AG08395 (cell line): ENCODE measurements around the gene AKAP13.
"Not testable (repeated sequence)": the region's sequence is repeated elsewhere in the genome, so short reads cannot be mapped to it uniquely, and the experiment has no call there.

Experiments used
- DNase-seq: peaks from one replicate; pipeline ENCODE4 v3.0.0; 2012; ENCODE audit warnings: mixed read lengths, low spot score

The AKAP13 gene

GRCh38 chr15:85350395-85350794 lies 30.0 kb upstream of the AKAP13 start:
- no peak for DNase-seq

- DNase-seq: not testable (repeated sequence)
These were observed 28.9 kb upstream of the AKAP13 start for GRCh38 chr15:85351501-85351900.

- no peak for DNase-seq
These were observed 28.4 kb upstream of the AKAP13 start for GRCh38 chr15:85351965-85352364.

- no peak for DNase-seq
These were observed 26.9 kb upstream of the AKAP13 start for GRCh38 chr15:85353516-85353915.

- peak; percentile 55 for DNase-seq
These were observed 25.9 kb upstream of the AKAP13 start for GRCh38 chr15:85354461-85354860.

GRCh38 chr15:85354948-85355347 lies 25.5 kb upstream of the AKAP13 start:
- no peak for DNase-seq

GRCh38 chr15:85356276-85356675 lies 24.1 kb upstream of the AKAP13 start:
- no peak for DNase-seq

- no peak for DNase-seq
These were observed 19.1 kb upstream of the AKAP13 start for GRCh38 chr15:85361323-85361722.

GRCh38 chr15:85362436-85363081 lies 17.8 kb upstream of the AKAP13 start:
- no peak for DNase-seq

GRCh38 chr15:85365980-85366379 lies 14.4 kb upstream of the AKAP13 start:
- no peak for DNase-seq

- no peak for DNase-seq
These were observed 12.7 kb upstream of the AKAP13 start for GRCh38 chr15:85367741-85368140.

GRCh38 chr15:85374831-85375230 lies 5.6 kb upstream of the AKAP13 start:
- DNase-seq: no peak

- DNase-seq: no peak
These were observed 3.1 kb upstream of the AKAP13 start for GRCh38 chr15:85377269-85377668.

GRCh38 chr15:85377986-85378385 lies 2.4 kb upstream of the AKAP13 start:
- no peak for DNase-seq

GRCh38 chr15:85379403-85380131 lies 836 bp upstream of the AKAP13 start:
- peak; percentile 13 for DNase-seq

- DNase-seq: peak; percentile 20
These were observed 624 bp downstream of the AKAP13 start for GRCh38 chr15:85380812-85381642.

- no peak for DNase-seq
These were observed 1.7 kb downstream of the AKAP13 start for GRCh38 chr15:85381850-85382751.

- DNase-seq: no peak
These were observed 2.5 kb downstream of the AKAP13 start for GRCh38 chr15:85382942-85383341.

GRCh38 chr15:85383470-85384148 lies 3.2 kb downstream of the AKAP13 start:
- DNase-seq: no peak

GRCh38 chr15:85386261-85386660 lies 5.9 kb downstream of the AKAP13 start:
- DNase-seq: no peak
